ENCODE measurements around the gene E2F2. TPM values are rescaled to one million over a fixed set of nuclear protein-coding genes. Genes with fewer than 3 reads are reported as not detected.
A peak's percentile ranks its signal among the peaks of the same experiment; 100 is the strongest.

Gene E2F2
- total RNA-seq, 1 donor from 2014 or later: 7.8 TPM

DNA sequence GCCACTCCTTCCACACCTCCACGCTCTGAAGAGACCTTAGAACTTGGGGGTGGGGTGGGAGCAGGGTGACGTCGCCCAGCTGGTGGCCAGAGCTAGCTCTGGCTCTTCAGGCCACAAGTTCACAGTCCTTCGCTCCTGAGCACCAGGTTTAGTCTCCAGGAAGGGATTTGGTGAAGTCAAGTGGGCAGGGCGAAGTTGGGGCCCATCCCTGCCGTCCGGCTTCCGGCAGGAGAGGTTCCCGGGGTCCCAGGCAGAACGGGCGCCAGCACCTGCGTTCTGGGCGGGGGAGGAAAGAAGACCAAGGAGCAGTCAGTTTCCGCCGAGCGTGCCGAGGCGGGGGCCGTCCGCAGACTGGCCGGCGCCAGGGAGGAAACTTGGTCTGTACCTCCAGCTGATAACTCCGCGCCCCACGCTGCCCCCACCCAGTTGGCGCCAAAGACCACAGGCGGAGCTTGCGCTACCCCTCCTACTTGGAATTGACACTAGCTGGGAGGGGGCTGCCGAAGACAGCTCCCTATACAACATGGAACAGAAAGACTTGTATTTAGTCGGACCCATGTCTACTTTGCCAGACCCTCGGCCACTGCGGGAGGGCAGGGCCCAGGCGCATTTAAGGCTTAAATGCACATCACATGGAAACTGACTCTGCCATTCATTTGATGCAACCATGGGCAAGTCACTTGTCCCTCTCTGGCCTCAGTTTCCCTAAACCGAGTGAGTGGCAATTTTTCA lies 27.3 kb upstream of the E2F2 start:
- Mint-ChIP-seq H3K9me3 (ENCODE audit: low read depth) (no peaks in the 10 kb centered on the region), H3K27ac (peak overlapping the region; percentile 100), H3K36me3 (ENCODE audit: insufficient read depth) (peaks cover 16% of the 10 kb centered on the region), H3K27me3 (no peaks in the 10 kb centered on the region), H3K4me1 (ENCODE audit: low read depth) (peaks cover 66% of the 10 kb centered on the region), H3K4me3 (ENCODE audit: low read depth) (peak overlapping the region; percentile 96)
- DNase-seq (ENCODE audit: low spot score, unreplicated experiment): peak; percentile 25
- TF ChIP-seq CTCF (IDR thresholded peaks at IDR 0.05; ENCODE audit: unreplicated experiment): no peak

GRCh38 chr1:23557471-23558124 lies 26.6 kb upstream of the E2F2 start:
- no peaks in the 10 kb centered on the region for H3K9me3 Mint-ChIP-seq (ENCODE audit: low read depth)
- H3K27ac Mint-ChIP-seq: peak overlapping the region; percentile 100
- no peaks in the 10 kb centered on the region for H3K27me3 Mint-ChIP-seq
- no peak for TF ChIP-seq CTCF (IDR thresholded peaks at IDR 0.05; ENCODE audit: unreplicated experiment)
- DNase-seq (ENCODE audit: low spot score, unreplicated experiment): no peak
- H3K36me3 Mint-ChIP-seq (ENCODE audit: insufficient read depth): peaks cover 16% of the 10 kb centered on the region
- H3K4me1 Mint-ChIP-seq (ENCODE audit: low read depth): peaks cover 62% of the 10 kb centered on the region
- peak overlapping the region; percentile 96 for H3K4me3 Mint-ChIP-seq (ENCODE audit: low read depth)

GRCh38 chr1:23556635-23557470 lies 25.8 kb upstream of the E2F2 start:
- Mint-ChIP-seq H3K4me1 (ENCODE audit: low read depth) (peaks cover 55% of the 10 kb centered on the region), H3K27me3 (no peaks in the 10 kb centered on the region)

GRCh38 chr1:23555986-23556634 lies 25.1 kb upstream of the E2F2 start:
- Mint-ChIP-seq H3K36me3 (ENCODE audit: insufficient read depth) (peaks cover 16% of the 10 kb centered on the region), H3K27ac (peak overlapping the region; percentile 100), H3K4me1 (ENCODE audit: low read depth) (peaks cover 55% of the 10 kb centered on the region), H3K9me3 (ENCODE audit: low read depth) (no peaks in the 10 kb centered on the region), H3K4me3 (ENCODE audit: low read depth) (peak overlapping the region; percentile 96), H3K27me3 (no peaks in the 10 kb centered on the region)
- no peak for DNase-seq (ENCODE audit: low spot score, unreplicated experiment)
- no peak for TF ChIP-seq CTCF (IDR thresholded peaks at IDR 0.05; ENCODE audit: unreplicated experiment)

More at GRCh38 chr1:23556635-23557470, 25.8 kb upstream of the E2F2 start:
- Mint-ChIP-seq H3K27ac (peak overlapping the region; percentile 100), H3K36me3 (ENCODE audit: insufficient read depth) (peaks cover 16% of the 10 kb centered on the region), H3K4me3 (ENCODE audit: low read depth) (peak overlapping the region; percentile 96), H3K9me3 (ENCODE audit: low read depth) (no peaks in the 10 kb centered on the region)
- TF ChIP-seq CTCF (IDR thresholded peaks at IDR 0.05; ENCODE audit: unreplicated experiment): no peak
- no peak for DNase-seq (ENCODE audit: low spot score, unreplicated experiment)
